HepG2 (cell line): ENCODE data around the gene RRAD. TPM values are rescaled to one million over a fixed set of nuclear protein-coding genes. Genes with fewer than 3 reads are reported as not detected.

ENCODE experiments used
- ARID4A ChIP-seq: sonication (generic); formaldehyde crosslinking; IDR thresholded peaks from 2 replicates; pipeline ENCODE4 v1.5.0; 2020; ENCODE audit warnings: mild to moderate bottlenecking, missing genetic modification reagents, borderline replicate concordance
- CAMTA2 ChIP-seq: sonication (generic); formaldehyde crosslinking; IDR thresholded peaks from 2 replicates; pipeline ENCODE4 v1.4.0; 2020; ENCODE audit warnings: mild to moderate bottlenecking, missing genetic modification reagents, borderline replicate concordance
- NR2F1 ChIP-seq, 2 experiments: fragments of 450-650 bp in 1 of 2; formaldehyde crosslinking in 1 of 2; IDR thresholded peaks; 2 replicates each; pipeline versions ENCODE4 v1.5.0 to v1.6.1; 2016 to 2020; ENCODE audit warnings: mild to moderate bottlenecking in 1 of 2, missing compliant biosample characterization in 1 of 2, missing genetic modification reagents in 1 of 2, moderate library complexity in 1 of 2
- PHF21A ChIP-seq: sonication (generic); formaldehyde crosslinking; IDR thresholded peaks from 2 replicates; pipeline ENCODE4 v1.5.0; 2020; ENCODE audit warnings: mild to moderate bottlenecking, missing genetic modification reagents
- POLR2A ChIP-seq, 2 experiments: IDR thresholded peaks; 2 replicates each; pipeline ENCODE4 v1.6.1; 2011; ENCODE audit warnings: low read depth in 2 of 2, low read length in 2 of 2, mild to moderate bottlenecking in 1 of 2, moderate library complexity in 1 of 2; ENCODE audit not compliant: insufficient read depth in 1 of 2
- ZFP36L1 ChIP-seq: sonication (generic); formaldehyde crosslinking; IDR thresholded peaks from 2 replicates; pipeline ENCODE4 v1.8.0; 2022; ENCODE audit warnings: mild to moderate bottlenecking, missing genetic modification reagents, moderate library complexity
- ZNF710 ChIP-seq: sonication (generic); formaldehyde crosslinking; IDR thresholded peaks from 2 replicates; pipeline ENCODE4 v1.5.0; 2020; ENCODE audit warnings: mild to moderate bottlenecking, missing genetic modification reagents, borderline replicate concordance
- polyA plus RNA-seq, 8 experiments: library from polyadenylated mRNA; depleted of rRNA in 3 of 8; stranded (reverse) in 7 of 8; unstranded in 1 of 8; fragments of >200 nt; fragmentation: Illumina TruSeq in 4 of 8; extraction: Trizol in 4 of 8; gene quantifications; 2 replicates each; pipeline versions ENCODE4 v1.2.1 to v1.2.3, GENCODE V29; 2011 to 2016; ENCODE audit warnings: low read depth in 4 of 8, missing spikeins in 1 of 8, mixed read lengths in 1 of 8; ENCODE audit not compliant: insufficient read depth in 1 of 8
- total RNA-seq, 5 experiments: library from RNA; depleted of rRNA; stranded (reverse); fragments of >200 nt; fragmentation: Illumina TruSeq; extraction: Trizol; gene quantifications; 2 replicates each; pipeline ENCODE4 v1.2.3, GENCODE V29; 2016; ENCODE audit warnings: low read depth in 1 of 5

RRAD gene
- total and polyA plus RNA-seq, 2 of the 13 experiments (the other 11 are each of a cell fraction or from before 2014, with no cell fraction given), result 0.80 to 1.1 TPM

- TF ChIP-seq ZFP36L1 (CRISPR knock-in tag) (0 out of 2 replicates have a peak, but pooled peaks have one; percentile 6), CAMTA2 (CRISPR knock-in tag) (no peak), ARID4A (CRISPR knock-in tag) (0 out of 2 replicates have a peak, but pooled peaks have one; percentile 37), POLR2A (IDR thresholded peaks at IDR 0.05; ENCODE audit: insufficient read depth in 1 of 2, low read depth in 2 of 2, low read length in 2 of 2) (no peak), NR2F1 (CRISPR knock-in tag; IDR thresholded peaks at IDR 0.05) (0 out of 4 replicates have a peak, but pooled peaks of 1 of the 2 experiments have one; percentile 15), ZNF710 (CRISPR knock-in tag) (0 out of 2 replicates have a peak, but pooled peaks have one; percentile 20), PHF21A (CRISPR knock-in tag) (0 out of 2 replicates have a peak, but pooled peaks have one; percentile 13)
Observed at GRCh38 chr16:66946974-66947301, 21.6 kb upstream of the RRAD start (continued).
